NB4 (cell line): ENCODE results near the gene NUMBL.

Experiments used
- DNase-seq: peaks from one replicate; pipeline ENCODE4 v3.0.0; 2010; ENCODE audit warnings: low read depth
- H3K4me3 ChIP-seq: one replicate; pipeline ENCODE4 v1.5.1; 2011; ENCODE audit warnings: mild to moderate bottlenecking, low read depth, low read length, moderate library complexity
- CTCF ChIP-seq: IDR thresholded peaks from one replicate; pipeline ENCODE4 v1.5.1; 2012; ENCODE audit warnings: low read depth, low read length
- MAX ChIP-seq: IDR thresholded peaks from 2 replicates; pipeline ENCODE4 v1.6.1; 2011; ENCODE audit warnings: low read depth, low read length
- MYC ChIP-seq: IDR thresholded peaks from 2 replicates; pipeline ENCODE4 v1.6.1; 2011; ENCODE audit warnings: low read depth, low read length
- POLR2A ChIP-seq: IDR thresholded peaks from 2 replicates; pipeline ENCODE4 v1.6.1; 2011; ENCODE audit warnings: mild to moderate bottlenecking; ENCODE audit not compliant: insufficient read length; ENCODE audit errors: extremely low read depth

NUMBL gene

DNA sequence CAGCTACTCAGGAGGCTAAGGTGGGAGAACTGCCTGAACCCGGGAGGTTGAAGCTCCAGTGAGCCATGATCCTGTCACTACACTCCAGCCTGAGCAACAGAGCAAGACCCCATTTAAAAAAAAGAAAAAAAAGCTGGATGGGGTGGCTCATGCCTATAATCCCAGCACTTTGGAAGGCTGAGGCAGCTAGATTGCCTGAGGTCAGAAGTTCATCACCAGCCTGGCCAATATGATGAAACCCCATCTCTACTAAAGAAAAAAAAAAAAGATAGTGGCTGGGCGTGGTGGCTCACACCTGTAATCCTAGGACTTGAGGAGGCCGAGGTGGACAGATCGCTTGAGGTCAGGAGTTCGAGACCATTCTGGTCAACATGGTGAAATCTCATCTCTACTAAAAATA, 74.3 kb downstream of the NUMBL start:
- no peak for DNase-seq
- H3K4me3 ChIP-seq, result no peak overlapping the region
- TF ChIP-seq MYC (no peak), CTCF (no peak), MAX (no peak), POLR2A (no peak)
